ENCODE measurements around the gene MMP12. TPM values are rescaled to one million over a fixed set of nuclear protein-coding genes. Genes with fewer than 3 reads are reported as not detected.

MMP12 gene
- total and polyA plus RNA-seq, 2 donors (not counting 1 experiment from before 2014, with no cell fraction given): 0.27 to 0.83 TPM

- Histone ChIP-seq H4K20me1 (ENCODE audit: control insufficient read depth, extremely low read depth, insufficient read depth, low read length) (no peaks in the 10 kb centered on the region), H2AFZ (ENCODE audit: low read length) (no peak overlapping the region), H3K4me1 (ENCODE audit: control insufficient read depth, extremely low read depth, insufficient read depth, low read length) (no peaks in the 10 kb centered on the region), H3K4me2 (ENCODE audit: extremely low read depth, insufficient read depth, low read length) (no peak overlapping the region), H3K79me2 (ENCODE audit: control insufficient read depth, insufficient read depth, low read length) (no peaks in the 10 kb centered on the region), H3K27ac (ENCODE audit: insufficient read depth, low read length) (no peak overlapping the region), H3K9me3 (ENCODE audit: control insufficient read depth, insufficient read depth, low read depth, low read length) (no peaks in the 10 kb centered on the region), H3K27me3 (ENCODE audit: control insufficient read depth, insufficient read depth, low read length) (no peaks in the 10 kb centered on the region), H3K36me3 (ENCODE audit: control insufficient read depth, insufficient read depth, low read length) (no peaks in the 10 kb centered on the region), H3K9ac (ENCODE audit: insufficient read depth, low read length) (no peak overlapping the region), H3K4me3 (replicated peaks in 1 of 4; ENCODE audit: control extremely low read depth in 1 of 4, insufficient read depth in 1 of 4, low read depth in 3 of 4, low read length in 4 of 4) (no peak overlapping the region)
- TF ChIP-seq, protein P1, sequence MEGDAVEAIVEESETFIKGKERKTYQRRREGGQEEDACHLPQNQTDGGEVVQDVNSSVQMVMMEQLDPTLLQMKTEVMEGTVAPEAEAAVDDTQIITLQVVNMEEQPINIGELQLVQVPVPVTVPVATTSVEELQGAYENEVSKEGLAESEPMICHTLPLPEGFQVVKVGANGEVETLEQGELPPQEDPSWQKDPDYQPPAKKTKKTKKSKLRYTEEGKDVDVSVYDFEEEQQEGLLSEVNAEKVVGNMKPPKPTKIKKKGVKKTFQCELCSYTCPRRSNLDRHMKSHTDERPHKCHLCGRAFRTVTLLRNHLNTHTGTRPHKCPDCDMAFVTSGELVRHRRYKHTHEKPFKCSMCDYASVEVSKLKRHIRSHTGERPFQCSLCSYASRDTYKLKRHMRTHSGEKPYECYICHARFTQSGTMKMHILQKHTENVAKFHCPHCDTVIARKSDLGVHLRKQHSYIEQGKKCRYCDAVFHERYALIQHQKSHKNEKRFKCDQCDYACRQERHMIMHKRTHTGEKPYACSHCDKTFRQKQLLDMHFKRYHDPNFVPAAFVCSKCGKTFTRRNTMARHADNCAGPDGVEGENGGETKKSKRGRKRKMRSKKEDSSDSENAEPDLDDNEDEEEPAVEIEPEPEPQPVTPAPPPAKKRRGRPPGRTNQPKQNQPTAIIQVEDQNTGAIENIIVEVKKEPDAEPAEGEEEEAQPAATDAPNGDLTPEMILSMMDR (conservative IDR thresholded peaks at IDR 0.05 in 1 of 2, IDR thresholded peaks at IDR 0.05 in 1 of 2; ENCODE audit: low read depth in 1 of 2, low read length in 2 of 2): no peak
- TF ChIP-seq EZH2 (IDR thresholded peaks at IDR 0.05; ENCODE audit: low read length, missing control alignments): no peak
- no peak for DNase-seq (ENCODE audit: low read depth in 2 of 2)
Measured at GRCh38 chr11:102829316-102830000, 45.3 kb downstream of the MMP12 start.

- Histone ChIP-seq H2AFZ (ENCODE audit: low read length) (no peak overlapping the region), H3K4me3 (replicated peaks in 1 of 4; ENCODE audit: control extremely low read depth in 1 of 4, insufficient read depth in 1 of 4, low read depth in 3 of 4, low read length in 4 of 4) (no peak overlapping the region), H4K20me1 (ENCODE audit: control insufficient read depth, extremely low read depth, insufficient read depth, low read length) (no peaks in the 10 kb centered on the region), H3K27ac (ENCODE audit: insufficient read depth, low read length) (no peak overlapping the region), H3K4me1 (ENCODE audit: control insufficient read depth, extremely low read depth, insufficient read depth, low read length) (no peaks in the 10 kb centered on the region), H3K36me3 (ENCODE audit: control insufficient read depth, insufficient read depth, low read length) (no peaks in the 10 kb centered on the region), H3K4me2 (ENCODE audit: extremely low read depth, insufficient read depth, low read length) (no peak overlapping the region), H3K79me2 (ENCODE audit: control insufficient read depth, insufficient read depth, low read length) (no peaks in the 10 kb centered on the region), H3K9me3 (ENCODE audit: control insufficient read depth, insufficient read depth, low read depth, low read length) (no peaks in the 10 kb centered on the region), H3K27me3 (ENCODE audit: control insufficient read depth, insufficient read depth, low read length) (no peaks in the 10 kb centered on the region), H3K9ac (ENCODE audit: insufficient read depth, low read length) (no peak overlapping the region)
- TF ChIP-seq EZH2 (IDR thresholded peaks at IDR 0.05; ENCODE audit: low read length, missing control alignments): no peak
- TF ChIP-seq, protein P1 (conservative IDR thresholded peaks at IDR 0.05 in 1 of 2, IDR thresholded peaks at IDR 0.05 in 1 of 2; ENCODE audit: low read depth in 1 of 2, low read length in 2 of 2): no peak
- DNase-seq (ENCODE audit: low read depth in 2 of 2): no peak
Measured at GRCh38 chr11:102824556-102824955, 50.2 kb downstream of the MMP12 start.

DNA sequence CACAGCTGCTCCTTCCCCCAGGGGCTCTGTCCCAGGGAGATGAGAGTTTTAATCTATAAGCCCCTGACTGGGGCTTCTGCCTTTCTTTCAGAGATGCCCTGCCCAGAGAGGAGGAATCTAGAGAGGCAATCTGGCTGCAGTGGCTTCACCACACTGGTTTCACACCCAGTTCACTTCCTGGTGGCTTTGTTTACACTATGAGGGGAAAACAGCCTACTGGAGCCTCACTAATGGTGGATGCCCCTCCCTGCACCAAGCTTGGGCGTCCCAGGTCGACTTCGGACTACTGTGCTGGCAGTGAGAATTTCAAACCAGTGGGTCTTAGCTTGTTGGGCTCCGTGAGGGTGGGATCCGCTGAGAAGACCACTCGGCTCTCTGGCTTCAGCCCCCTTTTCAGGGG, 55.3 kb downstream of the MMP12 start:
- no peak for DNase-seq (ENCODE audit: low read depth in 2 of 2)
- H3K36me3 ChIP-seq (ENCODE audit: control insufficient read depth, insufficient read depth, low read length): no peaks in the 10 kb centered on the region
- no peak overlapping the region for H3K4me2 ChIP-seq (ENCODE audit: extremely low read depth, insufficient read depth, low read length)
- no peak overlapping the region for H3K9ac ChIP-seq (ENCODE audit: insufficient read depth, low read length)
- no peaks in the 10 kb centered on the region for H3K79me2 ChIP-seq (ENCODE audit: control insufficient read depth, insufficient read depth, low read length)
- no peaks in the 10 kb centered on the region for H4K20me1 ChIP-seq (ENCODE audit: control insufficient read depth, extremely low read depth, insufficient read depth, low read length)
- H3K4me3 ChIP-seq (replicated peaks in 1 of 4; ENCODE audit: control extremely low read depth in 1 of 4, insufficient read depth in 1 of 4, low read depth in 3 of 4, low read length in 4 of 4): no peak overlapping the region
- no peaks in the 10 kb centered on the region for H3K27me3 ChIP-seq (ENCODE audit: control insufficient read depth, insufficient read depth, low read length)
- TF ChIP-seq, protein P1 (conservative IDR thresholded peaks at IDR 0.05 in 1 of 2, IDR thresholded peaks at IDR 0.05 in 1 of 2; ENCODE audit: low read depth in 1 of 2, low read length in 2 of 2): no peak
- no peak for TF ChIP-seq EZH2 (IDR thresholded peaks at IDR 0.05; ENCODE audit: low read length, missing control alignments)
- H3K9me3 ChIP-seq (ENCODE audit: control insufficient read depth, insufficient read depth, low read depth, low read length): no peaks in the 10 kb centered on the region
- no peaks in the 10 kb centered on the region for H3K4me1 ChIP-seq (ENCODE audit: control insufficient read depth, extremely low read depth, insufficient read depth, low read length)
- no peak overlapping the region for H2AFZ ChIP-seq (ENCODE audit: low read length)
- no peak overlapping the region for H3K27ac ChIP-seq (ENCODE audit: insufficient read depth, low read length)
